DND-41 (cell line): ENCODE measurements around the gene OR2A2.

Experiments used
- EZH2 ChIP-seq: IDR thresholded peaks from 3 replicates; pipeline ENCODE4 v1.6.1; 2012; ENCODE audit warnings: borderline replicate concordance, low read depth, mild to moderate bottlenecking, moderate library complexity, low read length, inconsistent platforms; ENCODE audit not compliant: severe bottlenecking
- TF ChIP-seq, protein P1 (sequence below): IDR thresholded peaks from 2 replicates; pipeline ENCODE4 v1.5.1; 2012; ENCODE audit warnings: borderline replicate concordance, low read length, moderate library complexity, mild to moderate bottlenecking; ENCODE audit not compliant: poor library complexity, severe bottlenecking; ENCODE audit errors: extremely low read depth

DNA sequence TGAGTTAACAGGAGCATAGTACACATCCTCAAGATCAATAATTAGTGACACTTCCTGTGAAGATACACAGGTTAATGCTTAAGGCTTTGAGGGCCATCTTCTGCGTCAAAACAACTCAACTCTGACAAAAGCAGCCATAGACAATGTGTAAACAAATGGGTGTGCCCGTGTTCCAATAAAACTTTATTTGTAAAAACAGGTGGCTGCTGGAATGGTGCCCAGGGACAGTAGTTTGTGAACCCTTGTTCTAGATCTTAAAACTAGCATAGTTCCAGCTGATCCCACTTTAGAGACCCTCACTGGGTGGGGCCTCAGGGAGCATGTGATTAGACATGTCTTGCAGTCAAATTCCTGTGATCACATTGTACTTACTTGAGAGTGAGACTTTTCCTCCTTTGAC lies 21.3 kb downstream of the OR2A2 start:
- TF ChIP-seq, protein P1, sequence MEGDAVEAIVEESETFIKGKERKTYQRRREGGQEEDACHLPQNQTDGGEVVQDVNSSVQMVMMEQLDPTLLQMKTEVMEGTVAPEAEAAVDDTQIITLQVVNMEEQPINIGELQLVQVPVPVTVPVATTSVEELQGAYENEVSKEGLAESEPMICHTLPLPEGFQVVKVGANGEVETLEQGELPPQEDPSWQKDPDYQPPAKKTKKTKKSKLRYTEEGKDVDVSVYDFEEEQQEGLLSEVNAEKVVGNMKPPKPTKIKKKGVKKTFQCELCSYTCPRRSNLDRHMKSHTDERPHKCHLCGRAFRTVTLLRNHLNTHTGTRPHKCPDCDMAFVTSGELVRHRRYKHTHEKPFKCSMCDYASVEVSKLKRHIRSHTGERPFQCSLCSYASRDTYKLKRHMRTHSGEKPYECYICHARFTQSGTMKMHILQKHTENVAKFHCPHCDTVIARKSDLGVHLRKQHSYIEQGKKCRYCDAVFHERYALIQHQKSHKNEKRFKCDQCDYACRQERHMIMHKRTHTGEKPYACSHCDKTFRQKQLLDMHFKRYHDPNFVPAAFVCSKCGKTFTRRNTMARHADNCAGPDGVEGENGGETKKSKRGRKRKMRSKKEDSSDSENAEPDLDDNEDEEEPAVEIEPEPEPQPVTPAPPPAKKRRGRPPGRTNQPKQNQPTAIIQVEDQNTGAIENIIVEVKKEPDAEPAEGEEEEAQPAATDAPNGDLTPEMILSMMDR = no peak
- TF ChIP-seq EZH2 = no peak
